Measurements from ENCODE around the gene XPC. TPM values are rescaled to one million over a fixed set of nuclear protein-coding genes. Genes with fewer than 3 reads are reported as not detected.
A peak's percentile ranks its signal among the peaks of the same experiment; 100 is the strongest.

The XPC gene
- total and polyA plus RNA-seq, 2 donors = 19.1 to 32.8 TPM

DNA sequence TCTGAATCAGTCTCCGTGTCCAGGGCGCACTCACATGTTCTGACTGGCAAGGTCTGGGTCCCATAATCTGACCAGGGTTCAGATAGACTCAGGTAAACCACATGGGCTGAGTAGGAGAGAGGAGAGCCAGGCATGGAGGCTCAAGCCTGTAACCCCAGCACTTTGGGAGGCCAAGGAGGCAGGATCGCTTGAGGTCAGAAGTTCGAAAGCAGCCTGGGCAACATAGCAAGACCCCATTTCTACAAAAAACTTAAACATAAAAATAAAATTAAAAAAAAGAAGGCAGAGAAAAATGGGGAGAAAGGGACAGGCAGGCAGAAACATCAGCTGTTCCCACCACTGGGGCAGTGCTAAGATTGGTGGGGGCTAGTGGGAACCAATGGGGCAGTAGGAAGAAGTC, 48.2 kb downstream of the XPC start:
- DNase-seq (ENCODE audit: low read depth in 6 of 9, low spot score in 9 of 9) = no peak
- no peaks in the 10 kb centered on the region for H3K9me3 ChIP-seq (ENCODE audit: control insufficient read depth in 2 of 2, insufficient read depth in 1 of 2, low read length in 1 of 2)
- H3K4me3 ChIP-seq (ENCODE audit: low read length in 2 of 2) = no peak overlapping the region
- 98% methylated on average over 4 of the region's 4 CpGs for WGBS
- peaks cover 63 to 74% of the 10 kb centered on the region in 2 donors for H3K36me3 ChIP-seq (ENCODE audit: control insufficient read depth in 2 of 2, insufficient read depth in 2 of 2, low read length in 1 of 2)
- H3K27me3 ChIP-seq (ENCODE audit: control insufficient read depth in 2 of 2, insufficient read depth in 1 of 2, low read length in 1 of 2) = no peaks in the 10 kb centered on the region
- peaks cover 11 to 15% of the 10 kb centered on the region in 2 donors for H3K4me1 ChIP-seq (ENCODE audit: control insufficient read depth in 2 of 2, insufficient read depth in 2 of 2, low read length in 2 of 2)
- no peak overlapping the region for H3K27ac ChIP-seq (ENCODE audit: low read depth in 1 of 2, low read length in 1 of 2)

DNA sequence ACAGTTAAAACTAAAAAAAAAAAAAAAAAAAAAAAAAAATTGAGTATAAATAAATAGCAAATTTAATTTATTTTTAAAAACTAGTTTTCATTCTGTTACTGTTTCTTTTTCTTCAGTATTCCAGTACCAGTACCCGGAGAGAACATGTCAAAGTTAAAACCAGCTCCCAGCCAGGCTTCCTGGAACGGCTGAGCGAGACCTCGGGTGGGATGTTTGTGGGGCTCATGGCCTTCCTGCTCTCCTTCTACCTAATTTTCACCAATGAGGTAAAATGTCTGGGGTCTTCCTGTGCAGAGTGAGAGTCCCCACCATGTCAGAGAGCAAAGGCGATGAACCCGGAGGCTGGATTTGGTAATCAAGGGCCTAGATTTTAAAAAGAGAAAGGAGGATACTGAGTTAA, 49.1 kb downstream of the XPC start:
- H3K27me3 ChIP-seq (ENCODE audit: control insufficient read depth in 2 of 2, insufficient read depth in 1 of 2, low read length in 1 of 2) = no peaks in the 10 kb centered on the region
- WGBS = 98% methylated on average over 6 of the region's 6 CpGs
- no peak overlapping the region for H3K4me3 ChIP-seq (ENCODE audit: low read length in 2 of 2)
- H3K4me1 ChIP-seq (ENCODE audit: control insufficient read depth in 2 of 2, insufficient read depth in 2 of 2, low read length in 2 of 2) = peaks cover 11 to 15% of the 10 kb centered on the region in 2 donors
- no peak overlapping the region for H3K27ac ChIP-seq (ENCODE audit: low read depth in 1 of 2, low read length in 1 of 2)
- H3K9me3 ChIP-seq (ENCODE audit: control insufficient read depth in 2 of 2, insufficient read depth in 1 of 2, low read length in 1 of 2) = no peaks in the 10 kb centered on the region
- H3K36me3 ChIP-seq (ENCODE audit: control insufficient read depth in 2 of 2, insufficient read depth in 2 of 2, low read length in 1 of 2) = peaks cover 55 to 65% of the 10 kb centered on the region in 2 donors
- no peak for DNase-seq (ENCODE audit: low read depth in 6 of 9, low spot score in 9 of 9)

DNA sequence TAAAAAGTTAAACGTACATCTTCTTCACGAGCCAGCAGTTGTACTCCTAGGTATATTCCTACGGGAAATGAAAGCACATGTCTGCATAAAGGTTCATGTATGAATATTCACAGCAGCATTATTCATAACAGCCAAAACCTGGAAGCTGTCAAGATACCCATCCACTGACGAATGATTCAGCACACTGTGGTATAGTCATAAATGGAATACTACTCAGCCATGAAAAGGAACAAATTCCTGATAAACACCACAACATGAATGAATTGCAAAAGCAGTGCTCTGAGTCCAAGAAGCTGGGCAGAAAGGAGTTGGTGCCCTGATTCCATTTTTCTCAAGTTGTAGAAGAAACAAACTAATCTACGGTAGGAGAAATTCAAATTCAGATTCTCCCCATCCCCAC, 49.7 kb downstream of the XPC start:
- no peak overlapping the region for H3K4me3 ChIP-seq (ENCODE audit: low read length in 2 of 2)
- WGBS = 98% methylated on average over 5 of the region's 5 CpGs
- peaks cover 16 to 21% of the 10 kb centered on the region in 2 donors for H3K4me1 ChIP-seq (ENCODE audit: control insufficient read depth in 2 of 2, insufficient read depth in 2 of 2, low read length in 2 of 2)
- no peaks in the 10 kb centered on the region for H3K27me3 ChIP-seq (ENCODE audit: control insufficient read depth in 2 of 2, insufficient read depth in 1 of 2, low read length in 1 of 2)
- no peaks in the 10 kb centered on the region for H3K9me3 ChIP-seq (ENCODE audit: control insufficient read depth in 2 of 2, insufficient read depth in 1 of 2, low read length in 1 of 2)
- no peak for DNase-seq (ENCODE audit: low read depth in 6 of 9, low spot score in 9 of 9)
- no peak overlapping the region for H3K27ac ChIP-seq (ENCODE audit: low read depth in 1 of 2, low read length in 1 of 2)
- H3K36me3 ChIP-seq (ENCODE audit: control insufficient read depth in 2 of 2, insufficient read depth in 2 of 2, low read length in 1 of 2) = peaks cover 49 to 59% of the 10 kb centered on the region in 2 donors

DNA sequence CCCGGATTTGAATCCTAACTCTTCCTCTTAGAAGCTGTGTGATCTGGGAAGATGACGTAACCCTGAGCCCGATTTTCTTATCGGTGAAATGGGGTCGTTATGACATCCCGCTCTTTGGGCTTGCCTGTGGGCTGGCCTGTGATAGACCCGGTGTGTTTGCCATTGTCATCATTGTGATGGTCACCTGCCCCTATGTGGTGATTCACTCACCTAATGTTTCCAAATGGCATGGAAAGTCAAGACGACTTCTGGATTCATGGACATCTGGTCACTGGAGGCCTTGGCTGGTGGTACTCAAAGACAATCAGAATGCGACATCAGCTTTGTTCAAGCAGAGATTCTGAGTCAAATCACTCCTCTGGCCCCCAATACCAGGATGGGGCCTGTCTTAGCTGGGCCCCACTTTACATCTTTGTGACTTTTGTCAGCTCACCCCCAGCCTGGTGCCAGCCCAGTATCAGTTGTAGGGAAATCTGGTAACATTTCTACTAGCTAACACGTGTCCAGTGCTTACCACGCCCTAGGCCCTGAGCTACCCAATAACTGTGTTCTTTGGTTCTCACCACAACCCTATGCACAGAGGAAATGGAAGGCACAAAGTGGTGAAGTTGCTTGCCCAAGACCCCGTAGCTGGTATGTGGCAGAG, 50.8 kb downstream of the XPC start:
- no peak for DNase-seq (ENCODE audit: low read depth in 6 of 9, low spot score in 9 of 9)
- H3K27me3 ChIP-seq (ENCODE audit: control insufficient read depth in 2 of 2, insufficient read depth in 1 of 2, low read length in 1 of 2) = no peaks in the 10 kb centered on the region
- no peaks in the 10 kb centered on the region for H3K9me3 ChIP-seq (ENCODE audit: control insufficient read depth in 2 of 2, insufficient read depth in 1 of 2, low read length in 1 of 2)
- no peak overlapping the region for H3K27ac ChIP-seq (ENCODE audit: low read depth in 1 of 2, low read length in 1 of 2)
- H3K4me1 ChIP-seq (ENCODE audit: control insufficient read depth in 2 of 2, insufficient read depth in 2 of 2, low read length in 2 of 2) = peaks cover 22 to 28% of the 10 kb centered on the region in 2 donors
- H3K4me3 ChIP-seq (ENCODE audit: low read length in 2 of 2) = no peak overlapping the region
- 97% methylated on average over 12 of the region's 12 CpGs for WGBS
- H3K36me3 ChIP-seq (ENCODE audit: control insufficient read depth in 2 of 2, insufficient read depth in 2 of 2, low read length in 1 of 2) = peaks cover 38 to 48% of the 10 kb centered on the region in 2 donors

DNA sequence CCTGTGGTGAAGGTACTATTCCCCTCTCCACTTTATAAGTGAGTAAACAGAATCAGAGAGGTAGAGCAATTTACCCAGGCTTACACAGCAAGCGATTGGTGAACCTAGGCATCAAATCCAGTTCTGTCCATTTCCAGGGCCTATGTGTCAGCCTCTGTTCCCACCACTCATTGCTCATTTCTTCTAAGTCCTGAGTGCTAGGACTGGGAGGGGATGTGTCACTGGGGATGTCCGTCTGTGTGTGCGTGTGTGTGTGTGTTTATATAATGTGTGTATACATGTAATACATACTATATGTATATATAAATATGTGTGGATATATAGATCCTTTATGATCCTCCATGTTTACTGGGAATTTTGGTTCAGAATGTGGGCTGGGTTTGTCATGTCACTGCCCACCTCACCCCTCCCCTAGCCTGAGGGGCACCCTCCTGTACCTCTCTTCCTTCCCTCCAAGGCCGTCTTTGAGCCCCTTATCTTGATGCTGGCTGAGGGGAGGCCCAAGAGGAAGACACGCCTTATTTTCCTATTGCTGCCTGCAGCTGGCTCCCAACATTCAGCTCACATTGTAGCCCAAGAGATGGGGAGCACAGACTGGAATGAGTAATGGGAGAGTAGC, 51.4 kb downstream of the XPC start:
- Histone ChIP-seq H3K27ac (ENCODE audit: low read depth in 1 of 2, low read length in 1 of 2) (no peak overlapping the region), H3K9me3 (ENCODE audit: control insufficient read depth in 2 of 2, insufficient read depth in 1 of 2, low read length in 1 of 2) (no peaks in the 10 kb centered on the region), H3K27me3 (ENCODE audit: control insufficient read depth in 2 of 2, insufficient read depth in 1 of 2, low read length in 1 of 2) (no peaks in the 10 kb centered on the region), H3K4me1 (ENCODE audit: control insufficient read depth in 2 of 2, insufficient read depth in 2 of 2, low read length in 2 of 2) (peaks cover 22 to 33% of the 10 kb centered on the region in 2 donors), H3K4me3 (ENCODE audit: low read length in 2 of 2) (no peak overlapping the region), H3K36me3 (ENCODE audit: control insufficient read depth in 2 of 2, insufficient read depth in 2 of 2, low read length in 1 of 2) (peaks cover 32 to 42% of the 10 kb centered on the region in 2 donors)
- 97% methylated on average over 5 of the region's 5 CpGs for WGBS
- DNase-seq (ENCODE audit: low read depth in 6 of 9, low spot score in 9 of 9) = no peak

DNA sequence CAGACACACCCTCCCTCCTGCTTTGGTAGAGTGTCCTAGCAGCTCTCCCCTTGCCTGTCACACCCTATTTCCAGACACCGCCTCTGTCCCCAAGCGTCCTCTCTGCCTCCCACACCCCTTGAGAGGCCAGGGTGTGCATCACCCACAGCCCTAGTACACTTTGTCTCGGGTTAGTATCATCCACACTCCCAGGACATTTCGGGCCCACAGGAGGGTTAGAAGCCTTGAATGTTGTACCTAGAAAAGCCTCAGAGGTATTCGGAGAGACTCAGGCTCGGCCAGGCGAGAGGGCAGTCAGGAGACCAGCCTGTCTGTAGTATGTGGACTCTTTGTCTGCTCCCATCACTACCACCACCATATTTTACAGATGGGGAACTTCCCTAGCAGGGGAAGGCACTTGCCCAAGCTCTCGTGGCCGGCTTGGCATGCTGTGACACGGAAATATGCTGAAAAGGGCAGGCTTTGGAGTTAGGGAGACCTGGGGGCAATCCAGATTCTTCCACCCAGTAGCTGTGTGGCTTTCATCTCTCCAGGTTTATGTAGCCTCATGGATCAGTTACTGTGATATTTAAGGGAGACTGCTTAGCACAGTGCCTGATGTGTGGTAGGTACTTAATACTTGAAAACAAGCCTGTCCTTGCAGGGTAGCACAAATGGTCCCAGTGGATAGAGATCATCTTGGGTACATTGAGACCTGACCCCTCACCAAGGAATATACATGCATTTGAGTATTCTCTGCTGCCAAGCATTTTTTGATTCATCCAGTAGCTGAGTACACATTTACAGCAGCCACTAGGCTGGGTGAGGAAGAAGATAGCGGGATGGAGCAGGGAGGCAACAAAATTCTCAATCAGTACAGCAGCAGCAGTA, 52.1 kb downstream of the XPC start:
- WGBS = 89% methylated on average over 11 of the region's 11 CpGs
- Histone ChIP-seq H3K4me3 (ENCODE audit: low read length in 2 of 2) (peak overlapping the region; percentile 76 to 99), H3K27ac (ENCODE audit: low read depth in 1 of 2, low read length in 1 of 2) (peak overlapping the region in 1 of 2 donors; percentile 26), H3K9me3 (ENCODE audit: control insufficient read depth in 2 of 2, insufficient read depth in 1 of 2, low read length in 1 of 2) (no peaks in the 10 kb centered on the region), H3K27me3 (ENCODE audit: control insufficient read depth in 2 of 2, insufficient read depth in 1 of 2, low read length in 1 of 2) (no peaks in the 10 kb centered on the region), H3K36me3 (ENCODE audit: control insufficient read depth in 2 of 2, insufficient read depth in 2 of 2, low read length in 1 of 2) (peaks cover 24 to 36% of the 10 kb centered on the region in 2 donors), H3K4me1 (ENCODE audit: control insufficient read depth in 2 of 2, insufficient read depth in 2 of 2, low read length in 2 of 2) (peaks cover 22 to 33% of the 10 kb centered on the region in 2 donors)
- DNase-seq (ENCODE audit: low read depth in 6 of 9, low spot score in 9 of 9) = no peak

DNA sequence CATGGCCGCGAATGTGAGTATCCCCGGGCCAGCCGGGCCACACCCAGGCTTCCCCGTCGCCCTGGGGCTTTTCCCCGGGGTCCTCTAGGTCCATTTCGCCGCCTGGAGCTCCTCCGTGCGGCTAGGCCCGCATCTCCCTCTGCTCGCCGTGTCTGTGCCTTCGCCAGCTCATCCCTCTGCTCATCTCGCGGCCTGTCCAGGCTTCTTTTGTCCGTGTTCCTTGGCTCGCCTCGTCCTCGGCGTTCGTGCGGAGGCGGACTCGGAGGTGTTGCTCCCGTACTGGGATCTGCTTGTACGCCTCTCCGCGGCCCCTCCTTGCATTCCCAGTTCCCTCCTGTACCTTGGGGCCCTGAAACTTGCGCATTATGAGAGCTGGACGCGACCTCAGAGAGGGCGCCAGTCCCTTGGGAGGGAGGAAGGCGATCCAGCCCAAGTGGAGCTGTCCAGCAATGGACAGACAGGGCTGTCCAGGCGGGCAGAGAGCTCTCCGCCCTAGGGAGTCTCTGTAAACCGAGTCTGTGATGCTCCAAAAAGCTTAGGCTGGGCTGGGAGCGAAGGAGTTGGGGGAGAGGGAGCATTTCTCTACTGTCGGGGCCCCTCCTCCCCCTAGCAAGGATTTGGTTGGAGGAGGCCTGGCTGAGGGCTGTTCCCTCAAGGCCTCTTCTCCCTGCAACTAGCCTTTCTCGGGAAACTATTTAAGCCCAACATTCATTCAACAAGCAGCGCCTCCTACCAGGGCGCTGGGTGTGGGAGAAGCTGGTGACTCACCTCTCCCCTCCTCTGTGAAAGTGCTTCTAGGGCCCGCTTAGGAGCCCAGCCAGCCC, 53.0 kb downstream of the XPC start:
- 2% methylated on average over 44 of the region's 44 CpGs for WGBS
- peaks cover 16 to 29% of the 10 kb centered on the region in 2 donors for H3K36me3 ChIP-seq (ENCODE audit: control insufficient read depth in 2 of 2, insufficient read depth in 2 of 2, low read length in 1 of 2)
- peak overlapping the region; percentile 81 to 83 for H3K27ac ChIP-seq (ENCODE audit: low read depth in 1 of 2, low read length in 1 of 2)
- H3K4me3 ChIP-seq (ENCODE audit: low read length in 2 of 2) = peak overlapping the region; percentile 76 to 99
- H3K4me1 ChIP-seq (ENCODE audit: control insufficient read depth in 2 of 2, insufficient read depth in 2 of 2, low read length in 2 of 2) = peaks cover 22 to 33% of the 10 kb centered on the region in 2 donors
- no peaks in the 10 kb centered on the region for H3K27me3 ChIP-seq (ENCODE audit: control insufficient read depth in 2 of 2, insufficient read depth in 1 of 2, low read length in 1 of 2)
- DNase-seq (ENCODE audit: low read depth in 6 of 9, low spot score in 9 of 9) = peak in 3 of 9 donors; percentile 10 to 44 (median 19)
- H3K9me3 ChIP-seq (ENCODE audit: control insufficient read depth in 2 of 2, insufficient read depth in 1 of 2, low read length in 1 of 2) = no peaks in the 10 kb centered on the region

DNA sequence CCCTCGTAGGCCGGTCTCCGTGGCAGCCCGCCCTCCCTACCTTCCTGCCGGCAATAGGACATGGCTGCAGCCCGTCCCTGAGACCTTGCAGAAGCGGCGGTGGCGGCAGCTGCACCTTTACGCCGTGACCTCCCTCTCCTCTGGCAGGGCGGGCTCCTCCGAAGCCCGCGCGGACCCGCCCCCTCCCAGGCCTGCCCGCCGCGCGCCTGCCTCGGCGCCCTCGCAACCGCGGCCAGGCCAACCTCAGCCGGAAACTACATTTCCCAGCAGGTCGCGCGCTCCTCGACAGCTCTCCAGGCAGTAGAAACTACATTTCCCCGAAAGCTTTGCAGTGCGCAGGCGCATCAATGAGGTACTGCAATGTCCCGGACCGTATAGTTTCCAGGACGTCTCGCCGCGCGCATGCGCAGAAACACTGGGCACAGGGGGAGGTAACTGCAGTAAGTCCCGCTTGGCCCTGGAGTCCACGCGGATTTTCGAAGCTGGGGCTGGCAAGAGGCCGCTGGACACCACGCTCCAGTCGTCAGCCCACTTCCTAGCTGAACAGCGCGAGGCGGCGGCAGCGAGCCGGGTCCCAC, 53.7 kb downstream of the XPC start, which contains the start of the genes CHCHD4 and TMEM43:
Gene CHCHD4 (minus strand): TSS at position 256 of the 578 bp plus-strand sequence. CDS start 194 bp downstream, at position 62.
Gene TMEM43 (plus strand): TSS at position 438 of the 578 bp plus-strand sequence. CDS start 142 bp downstream, outside the sequence.
- peak within 1 kb of the TSS; percentile 81 to 83 for H3K27ac ChIP-seq (ENCODE audit: low read depth in 1 of 2, low read length in 1 of 2)
- H3K36me3 ChIP-seq (ENCODE audit: control insufficient read depth in 2 of 2, insufficient read depth in 2 of 2, low read length in 1 of 2) = peaks cover 10 to 25% of the 10 kb centered on the region in 2 donors
- peaks cover 22 to 33% of the 10 kb centered on the region in 2 donors for H3K4me1 ChIP-seq (ENCODE audit: control insufficient read depth in 2 of 2, insufficient read depth in 2 of 2, low read length in 2 of 2)
- H3K27me3 ChIP-seq (ENCODE audit: control insufficient read depth in 2 of 2, insufficient read depth in 1 of 2, low read length in 1 of 2) = no peaks in the 10 kb centered on the region
- peak within 1 kb of the TSS; percentile 76 to 99 for H3K4me3 ChIP-seq (ENCODE audit: low read length in 2 of 2)
- H3K9me3 ChIP-seq (ENCODE audit: control insufficient read depth in 2 of 2, insufficient read depth in 1 of 2, low read length in 1 of 2) = no peaks in the 10 kb centered on the region
- WGBS = under 1% methylated on average over 55 of the region's 55 CpGs
- DNase-seq (ENCODE audit: low read depth in 6 of 9, low spot score in 9 of 9) = peak; percentile 97 to 99 (median 99)
